Suprapubic skin (tissue), 4 donors: ENCODE data around the gene ZNF496. TPM values are rescaled to one million over a fixed set of nuclear protein-coding genes. Genes with fewer than 3 reads are reported as not detected.
"Not testable (repeated sequence)": the region's sequence is repeated elsewhere in the genome, so short reads cannot be mapped to it uniquely, and the experiment has no call there.

Source experiments
- DNase-seq, 2 donors: peaks; one replicate each; pipeline ENCODE4 v3.0.0-alpha.2; 2019; ENCODE audit warnings: low spot score in 2 of 2
- H3K27ac ChIP-seq: fragments of 200-600 bp; sonication (generic); one replicate; pipeline ENCODE4 v1.5.1; 2019
- H3K27me3 ChIP-seq: fragments of 200-600 bp; sonication (generic); one replicate; pipeline ENCODE4 v1.5.1; 2019
- H3K36me3 ChIP-seq: fragments of 200-600 bp; sonication (generic); one replicate; pipeline ENCODE4 v1.5.1; 2019
- H3K4me1 ChIP-seq: fragments of 200-600 bp; sonication (generic); one replicate; pipeline ENCODE4 v1.5.1; 2019
- H3K4me3 ChIP-seq: fragments of 200-600 bp; sonication (generic); one replicate; pipeline ENCODE4 v1.5.1; 2019; ENCODE audit warnings: mild to moderate bottlenecking
- H3K9me3 ChIP-seq: fragments of 200-600 bp; sonication (generic); one replicate; pipeline ENCODE4 v1.5.1; 2019
- CTCF ChIP-seq, 2 donors: fragments of 200-600 bp in 1 of 2; fragments of 450-650 bp in 1 of 2; sonication (generic) in 1 of 2; IDR thresholded peaks; one replicate each; pipeline ENCODE4 v1.5.1; 2016 to 2019; ENCODE audit warnings: antibody characterized with exemption in 2 of 2, mild to moderate bottlenecking in 1 of 2, moderate library complexity in 1 of 2
- EP300 ChIP-seq: sonication (generic); formaldehyde crosslinking; IDR thresholded peaks from one replicate; pipeline ENCODE4 v1.6.1; 2017; ENCODE audit warnings: antibody characterized with exemption
- POLR2A ChIP-seq, 2 donors: fragments of 450-650 bp; IDR thresholded peaks; one replicate each; pipeline ENCODE4 v1.6.1; 2017; ENCODE audit warnings: antibody characterized with exemption in 2 of 2, mild to moderate bottlenecking in 2 of 2, moderate library complexity in 2 of 2
- POLR2AphosphoS5 ChIP-seq, 3 donors: sonication (generic); formaldehyde crosslinking; IDR thresholded peaks; one replicate each; pipeline ENCODE4 v1.6.1; 2017; ENCODE audit warnings: antibody characterized with exemption in 3 of 3
- WGBS: methylation state at CpG from one replicate; pipeline ENCODE4 v1.1.5; 2018; 5-methylcytosine and 5-hydroxymethylcytosine counted together
- total RNA-seq, 4 donors: library from RNA; depleted of rRNA; stranded (reverse); fragments of >200 nt; gene quantifications; one replicate each; pipeline ENCODE4 v1.1.0, GENCODE V29; 2016

ZNF496 gene
- total RNA-seq, 4 donors from 2014 or later = 17.5 to 45.7 (median 21.2) TPM

GRCh38 chr1:247290576-247290975 is 41.1 kb downstream of the ZNF496 start:
- DNase-seq = peak in 1 of 2 donors; percentile 50
- no peaks in the 10 kb centered on the region for H3K27me3 ChIP-seq

GRCh38 chr1:247289274-247289892 is 42.3 kb downstream of the ZNF496 start:
- not testable (repeated sequence) for DNase-seq, H3K27ac ChIP-seq

More at GRCh38 chr1:247290576-247290975, 41.1 kb downstream of the ZNF496 start:
- 95% methylated on average over 20 of the region's 20 CpGs for WGBS
- Histone ChIP-seq H3K9me3 (no peaks in the 10 kb centered on the region), H3K4me1 (no peaks in the 10 kb centered on the region), H3K4me3 (no peak overlapping the region), H3K27ac (no peak overlapping the region), H3K36me3 (no peaks in the 10 kb centered on the region)
- TF ChIP-seq EP300 = no peak
- no peak for TF ChIP-seq POLR2A (IDR thresholded peaks at IDR 0.05)
- no peak for TF ChIP-seq POLR2AphosphoS5 (IDR thresholded peaks at IDR 0.05)

GRCh38 chr1:247288341-247288740 is 43.3 kb downstream of the ZNF496 start:
- H3K27me3 ChIP-seq = no peaks in the 10 kb centered on the region
- no peaks in the 10 kb centered on the region for H3K36me3 ChIP-seq
- DNase-seq = no peak
- WGBS = 93% methylated on average over 6 of the region's 6 CpGs
- no peaks in the 10 kb centered on the region for H3K4me1 ChIP-seq
- TF ChIP-seq POLR2A (IDR thresholded peaks at IDR 0.05) (no peak), EP300 (no peak), POLR2AphosphoS5 (IDR thresholded peaks at IDR 0.05) (no peak), CTCF (IDR thresholded peaks at IDR 0.05) (no peak)
- no peaks in the 10 kb centered on the region for H3K9me3 ChIP-seq
- no peak overlapping the region for H3K27ac ChIP-seq
- no peak overlapping the region for H3K4me3 ChIP-seq

More at GRCh38 chr1:247289274-247289892, 42.3 kb downstream of the ZNF496 start:
- H3K36me3 ChIP-seq, H3K4me1 ChIP-seq, H3K9me3 ChIP-seq, H3K27me3 ChIP-seq, H3K4me3 ChIP-seq: not testable (repeated sequence)
- 92% methylated on average over 19 of the region's 19 CpGs for WGBS

- no peak for TF ChIP-seq POLR2A (IDR thresholded peaks at IDR 0.05)
- no peak for TF ChIP-seq EP300
- TF ChIP-seq POLR2AphosphoS5 (IDR thresholded peaks at IDR 0.05) = no peak
- no peak for TF ChIP-seq CTCF (IDR thresholded peaks at IDR 0.05)
- DNase-seq = no peak
These were observed 44.2 kb downstream of the ZNF496 start for GRCh38 chr1:247287460-247287859.

GRCh38 chr1:247286134-247286670 is 45.5 kb downstream of the ZNF496 start:
- no peaks in the 10 kb centered on the region for H3K36me3 ChIP-seq
- no peaks in the 10 kb centered on the region for H3K9me3 ChIP-seq
- H3K4me3 ChIP-seq = no peak overlapping the region
- DNase-seq = no peak
- H3K4me1 ChIP-seq = no peaks in the 10 kb centered on the region
- no peaks in the 10 kb centered on the region for H3K27me3 ChIP-seq
- no peak overlapping the region for H3K27ac ChIP-seq
- TF ChIP-seq EP300 = no peak
- TF ChIP-seq POLR2AphosphoS5 (IDR thresholded peaks at IDR 0.05) = no peak
- no peak for TF ChIP-seq CTCF (IDR thresholded peaks at IDR 0.05)
- no peak for TF ChIP-seq POLR2A (IDR thresholded peaks at IDR 0.05)
- WGBS = over 99% methylated on average over 22 of the region's 23 CpGs

More at GRCh38 chr1:247287460-247287859, 44.2 kb downstream of the ZNF496 start:
- 89% methylated on average over 14 of the region's 14 CpGs for WGBS
- Histone ChIP-seq H3K27ac (no peak overlapping the region), H3K4me3 (no peak overlapping the region), H3K9me3 (no peaks in the 10 kb centered on the region), H3K27me3 (no peaks in the 10 kb centered on the region), H3K36me3 (no peaks in the 10 kb centered on the region), H3K4me1 (no peaks in the 10 kb centered on the region)

- TF ChIP-seq CTCF (IDR thresholded peaks at IDR 0.05) (no peak), POLR2AphosphoS5 (IDR thresholded peaks at IDR 0.05) (no peak), EP300 (no peak), POLR2A (IDR thresholded peaks at IDR 0.05) (no peak)
These were observed 50.6 kb downstream of the ZNF496 start for GRCh38 chr1:247281001-247281574.

More at GRCh38 chr1:247281001-247281574, 50.6 kb downstream of the ZNF496 start:
- H3K9me3 ChIP-seq = no peaks in the 10 kb centered on the region
- WGBS = 50% methylated on average over 5 of the region's 5 CpGs
- no peaks in the 10 kb centered on the region for H3K36me3 ChIP-seq
- H3K27ac ChIP-seq = no peak overlapping the region
- no peak overlapping the region for H3K4me3 ChIP-seq
- no peaks in the 10 kb centered on the region for H3K4me1 ChIP-seq
- H3K27me3 ChIP-seq = no peaks in the 10 kb centered on the region
- no peak for DNase-seq
